GM23248 (cell line): Measurements from ENCODE around the gene MPRIP. TPM values are rescaled to one million over a fixed set of nuclear protein-coding genes. Genes with fewer than 3 reads are reported as not detected.

Experiments
- DNase-seq: peaks from one replicate; pipeline ENCODE4 v3.0.0-alpha.2; 2015
- H2AFZ ChIP-seq: fragments of 200-600 bp; sonication (generic); 2 replicates; pipeline ENCODE4 v1.6.1; 2016; ENCODE audit warnings: antibody characterized with exemption
- H3F3A ChIP-seq: fragments of 200-600 bp; sonication (generic); 2 replicates; pipeline ENCODE4 v1.6.1; 2016; ENCODE audit warnings: mild to moderate bottlenecking, antibody characterized with exemption, mixed run types; ENCODE audit not compliant: insufficient read depth
- H3K27ac ChIP-seq: fragments of 200-600 bp; sonication (generic); 2 replicates; pipeline ENCODE4 v1.5.1; 2016; ENCODE audit warnings: mild to moderate bottlenecking
- H3K27me3 ChIP-seq: fragments of 200-600 bp; sonication (generic); replicated peaks from 2 replicates; pipeline ENCODE4 v1.6.1; 2016; ENCODE audit warnings: mild to moderate bottlenecking; ENCODE audit not compliant: insufficient read depth
- H3K36me3 ChIP-seq: fragments of 200-600 bp; sonication (generic); 2 replicates; pipeline ENCODE4 v1.6.1; 2016; ENCODE audit warnings: low read depth, mild to moderate bottlenecking
- H3K4me1 ChIP-seq: fragments of 200-600 bp; sonication (generic); 2 replicates; pipeline ENCODE4 v1.6.1; 2016; ENCODE audit warnings: mild to moderate bottlenecking; ENCODE audit not compliant: insufficient read depth
- H3K4me2 ChIP-seq: fragments of 200-600 bp; sonication (generic); one replicate; pipeline ENCODE4 v1.6.1; 2016; ENCODE audit warnings: mild to moderate bottlenecking; ENCODE audit not compliant: unreplicated experiment
- H3K4me3 ChIP-seq: fragments of 200-600 bp; sonication (generic); 2 replicates; pipeline ENCODE4 v1.5.1; 2016; ENCODE audit warnings: mild to moderate bottlenecking
- H3K79me2 ChIP-seq: fragments of 200-600 bp; sonication (generic); 2 replicates; pipeline ENCODE4 v1.6.1; 2016; ENCODE audit warnings: mild to moderate bottlenecking; ENCODE audit not compliant: insufficient read depth
- H3K9ac ChIP-seq: fragments of 200-600 bp; sonication (generic); 2 replicates; pipeline ENCODE4 v1.6.1; 2016; ENCODE audit warnings: mild to moderate bottlenecking
- H3K9me2 ChIP-seq: fragments of 200-600 bp; sonication (generic); 2 replicates; pipeline ENCODE4 v1.6.1; 2016; ENCODE audit warnings: mixed run types, mild to moderate bottlenecking, moderate library complexity; ENCODE audit not compliant: insufficient read depth
- H3K9me3 ChIP-seq: fragments of 200-600 bp; sonication (generic); one replicate; pipeline ENCODE4 v1.6.1; 2017; ENCODE audit warnings: low read depth
- H4K20me1 ChIP-seq: fragments of 200-600 bp; sonication (generic); 2 replicates; pipeline ENCODE4 v1.6.0; 2016; ENCODE audit not compliant: insufficient read depth
- EZH2 ChIP-seq: fragments of 200-600 bp; sonication (generic); IDR thresholded peaks from 2 replicates; pipeline ENCODE4 v1.6.1; 2018; ENCODE audit warnings: antibody characterized with exemption, mild to moderate bottlenecking; ENCODE audit not compliant: insufficient read depth, poor library complexity, severe bottlenecking
- EZH2phosphoT487 ChIP-seq: fragments of 200-600 bp; sonication (generic); IDR thresholded peaks from 2 replicates; pipeline ENCODE4 v1.6.1; 2018; ENCODE audit warnings: antibody characterized with exemption, moderate library complexity, mild to moderate bottlenecking, low read depth; ENCODE audit not compliant: insufficient read depth
- WGBS, 2 experiments: methylation state at CpG; one replicate each; pipeline ENCODE4 v1.1.6; 2015 to 2017; ENCODE audit warnings: low lambda C conversion rate in 2 of 2, low coverage in 1 of 2; ENCODE audit errors: missing lambda C conversion rate in 2 of 2; 5-methylcytosine and 5-hydroxymethylcytosine counted together
- in situ Hi-C: fragments of 300-500 bp; cut with MboI; formaldehyde crosslinking; loops from 2 replicates; pipeline ENCODE4 v1.15.0; 2020
- polyA plus RNA-seq: library from polyadenylated mRNA; unstranded; fragments of >200 nt; fragmentation: Nextera tagmentation; extraction: Ambion mirVana; gene quantifications from 2 replicates; pipeline ENCODE4 v1.2.1, GENCODE V29; 2016
- total RNA-seq: library from RNA; depleted of rRNA; stranded (reverse); fragments of >200 nt; shearing (Covaris generic); gene quantifications from 2 replicates; pipeline ENCODE4 v1.2.3, GENCODE V29; 2014

The MPRIP gene
- total and polyA plus RNA-seq, 2 experiments from 2014 or later: 73.5 to 292 TPM

- H3K36me3 ChIP-seq: no peaks in the 10 kb centered on the region
- TF ChIP-seq EZH2 (no peak), EZH2phosphoT487 (no peak)
- H2AFZ ChIP-seq: peak overlapping the region; percentile 54
- H3K9me2 ChIP-seq: no peaks in the 10 kb centered on the region
- peak; percentile 97 for DNase-seq
- H3K4me1 ChIP-seq: peaks cover 43% of the 10 kb centered on the region
- H3F3A ChIP-seq: peaks cover 15% of the 10 kb centered on the region; the same call in 1 of the 2 replicates
- in situ Hi-C loops: no loop called here
- H3K4me3 ChIP-seq: no peak overlapping the region
- no peaks in the 10 kb centered on the region for H3K27me3 ChIP-seq
- peak overlapping the region; percentile 55 for H3K9ac ChIP-seq
- 29 to 33% methylated on average over 13 of the region's 13 CpGs for WGBS, 2 experiments
- H3K4me2 ChIP-seq: peak overlapping the region; percentile 37
- H3K79me2 ChIP-seq: no peaks in the 10 kb centered on the region
- no peaks in the 10 kb centered on the region for H3K9me3 ChIP-seq
- no peaks in the 10 kb centered on the region for H4K20me1 ChIP-seq
- H3K27ac ChIP-seq: peak overlapping the region; percentile 77
These were observed 10.0 kb upstream of the MPRIP start for GRCh38 chr17:17032131-17032692.

- Histone ChIP-seq H3K4me2 (no peak overlapping the region), H3K4me3 (no peak overlapping the region), H2AFZ (no peak overlapping the region), H3K27ac (no peak overlapping the region), H3K9me3 (no peaks in the 10 kb centered on the region), H3K27me3 (no peaks in the 10 kb centered on the region), H3K9ac (no peak overlapping the region), H3K79me2 (no peaks in the 10 kb centered on the region), H3F3A (peaks cover 15% of the 10 kb centered on the region; the same call in 1 of the 2 replicates), H4K20me1 (no peaks in the 10 kb centered on the region), H3K36me3 (no peaks in the 10 kb centered on the region), H3K9me2 (no peaks in the 10 kb centered on the region), H3K4me1 (peaks cover 40% of the 10 kb centered on the region)
- no peak for DNase-seq
- WGBS, 2 experiments: 86 to 88% methylated on average over 7 of the region's 7 CpGs
- in situ Hi-C loops: no loop called here
- TF ChIP-seq EZH2phosphoT487 (no peak), EZH2 (no peak)
These were observed 8.8 kb upstream of the MPRIP start for GRCh38 chr17:17033466-17033865.

GRCh38 chr17:17034026-17034425 is 8.2 kb upstream of the MPRIP start:
- peaks cover 34% of the 10 kb centered on the region for H3K4me1 ChIP-seq
- no peak overlapping the region for H3K4me2 ChIP-seq
- no peak overlapping the region for H3K27ac ChIP-seq
- no peaks in the 10 kb centered on the region for H3K9me2 ChIP-seq
- H3K9ac ChIP-seq: no peak overlapping the region
- H3K79me2 ChIP-seq: no peaks in the 10 kb centered on the region
- peaks cover 15% of the 10 kb centered on the region; the same call in 1 of the 2 replicates for H3F3A ChIP-seq
- no peak overlapping the region for H2AFZ ChIP-seq
- H4K20me1 ChIP-seq: no peaks in the 10 kb centered on the region
- in situ Hi-C loops: no loop called here
- H3K4me3 ChIP-seq: no peak overlapping the region
- no peaks in the 10 kb centered on the region for H3K36me3 ChIP-seq
- DNase-seq: no peak
- H3K27me3 ChIP-seq: no peaks in the 10 kb centered on the region
- H3K9me3 ChIP-seq: no peaks in the 10 kb centered on the region
- TF ChIP-seq EZH2 (no peak), EZH2phosphoT487 (no peak)

- Histone ChIP-seq H3K27ac (no peak overlapping the region), H3K27me3 (no peaks in the 10 kb centered on the region), H3K9me3 (no peaks in the 10 kb centered on the region), H3F3A (peaks cover 15% of the 10 kb centered on the region; the same call in 1 of the 2 replicates), H3K36me3 (no peaks in the 10 kb centered on the region), H2AFZ (no peak overlapping the region), H3K79me2 (no peaks in the 10 kb centered on the region), H3K9me2 (no peaks in the 10 kb centered on the region), H3K4me3 (no peak overlapping the region), H3K4me2 (no peak overlapping the region), H3K9ac (no peak overlapping the region), H3K4me1 (peaks cover 33% of the 10 kb centered on the region), H4K20me1 (no peaks in the 10 kb centered on the region)
- TF ChIP-seq EZH2phosphoT487 (no peak), EZH2 (no peak)
- no peak for DNase-seq
- in situ Hi-C loops: no loop called here
These were observed 7.7 kb upstream of the MPRIP start for GRCh38 chr17:17034496-17035075.
